Stomach (tissue), 4 donors: ENCODE measurements around the gene INSYN2B.

Experiments
- CTCF ChIP-seq, 7 experiments: fragments of 450-650 bp in 4 of 7; fragments of 200-600 bp in 3 of 7; sonication (generic) in 3 of 7; IDR thresholded peaks; one replicate each; pipeline ENCODE4 v1.5.1; 2016 to 2019; ENCODE audit warnings: antibody characterized with exemption in 7 of 7, control low read depth in 2 of 7, mild to moderate bottlenecking in 1 of 7
- POLR2AphosphoS5 ChIP-seq, 3 donors: sonication (generic); formaldehyde crosslinking; IDR thresholded peaks; one replicate each; pipeline ENCODE4 v1.6.1; 2016; ENCODE audit warnings: antibody characterized with exemption in 3 of 3

DNA sequence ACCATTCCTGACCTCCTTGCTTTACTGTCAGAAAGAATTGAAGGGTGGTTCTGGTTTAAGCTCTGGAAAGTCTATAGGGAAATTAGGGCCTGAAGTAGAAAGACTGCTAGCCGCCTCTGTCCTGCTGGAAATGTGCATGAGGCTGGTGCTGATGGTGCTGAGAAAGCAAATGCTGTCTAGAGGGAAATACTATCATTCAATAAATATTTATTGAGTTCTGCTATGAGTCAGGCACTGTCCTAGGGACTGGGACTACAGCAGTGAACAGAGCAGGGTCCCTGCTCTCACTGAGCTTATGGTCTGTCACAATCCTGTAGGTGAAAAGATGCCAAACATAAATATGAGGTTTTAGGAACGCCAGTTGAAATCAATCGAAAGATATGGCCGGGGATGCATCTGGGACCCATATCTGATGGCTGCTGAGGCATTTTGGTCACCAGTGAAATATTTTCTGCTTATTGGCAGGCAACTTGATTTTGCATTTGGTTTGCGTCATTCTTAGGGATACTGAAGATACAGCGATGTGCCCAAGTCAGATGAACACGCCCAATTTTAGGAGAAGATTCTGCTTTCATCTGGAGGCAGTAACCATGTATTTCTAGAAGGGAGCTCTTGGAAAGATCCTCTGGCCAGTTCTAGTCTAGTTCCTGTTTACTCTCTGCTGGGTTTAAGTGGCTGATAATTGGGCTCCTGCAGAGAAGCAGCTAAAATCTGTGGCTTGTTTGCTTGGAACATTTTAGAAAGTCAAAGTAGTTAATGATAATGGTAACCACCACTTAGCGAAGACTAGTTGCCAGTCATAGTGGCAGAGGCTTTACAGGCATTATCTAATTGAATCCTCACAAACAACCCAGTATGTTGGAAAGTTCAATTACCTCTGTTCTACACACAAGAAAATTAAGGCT is 73.3 kb downstream of the INSYN2B start:
- TF ChIP-seq CTCF (IDR thresholded peaks at IDR 0.05) (no peak), POLR2AphosphoS5 (IDR thresholded peaks at IDR 0.05) (no peak)
